Lower lobe of right lung (tissue), 2 donors: ENCODE results near the gene GARS1. TPM values are rescaled to one million over a fixed set of nuclear protein-coding genes. Genes with fewer than 3 reads are reported as not detected.

Source experiments
- ATAC-seq, 2 donors: fragments of 200-7000 bp; cut with Tn5 transposase; one replicate each; pipeline ENCODE4 v1.9.1; 2020 to 2022; ENCODE audit warnings: mild to moderate bottlenecking in 2 of 2, moderate library complexity in 2 of 2
- DNase-seq: peaks from one replicate; pipeline ENCODE4 v3.0.0-alpha.2; 2020
- H3K27ac ChIP-seq: fragments of 200-600 bp; one replicate; pipeline ENCODE4 v1.8.0; 2022
- H3K27me3 ChIP-seq: fragments of 200-600 bp; one replicate; pipeline ENCODE4 v1.8.0; 2022; ENCODE audit warnings: low read depth
- H3K36me3 ChIP-seq: fragments of 200-600 bp; one replicate; pipeline ENCODE4 v1.8.0; 2022; ENCODE audit warnings: mild to moderate bottlenecking
- H3K4me1 ChIP-seq: fragments of 200-600 bp; one replicate; pipeline ENCODE4 v1.8.0; 2022
- H3K4me3 ChIP-seq: fragments of 200-600 bp; one replicate; pipeline ENCODE4 v1.8.0; 2022; ENCODE audit warnings: mild to moderate bottlenecking
- H3K9me3 ChIP-seq: fragments of 200-600 bp; one replicate; pipeline ENCODE4 v1.8.0; 2022
- CTCF ChIP-seq: fragments of 200-600 bp; IDR thresholded peaks from one replicate; pipeline ENCODE4 v1.8.0; 2022; ENCODE audit warnings: antibody characterized with exemption, mild to moderate bottlenecking
- intact Hi-C: fragments of 100-400 bp; cut with DNase I; formaldehyde crosslinking; loops from one replicate; pipeline ENCODE4 v1.11.0; 2022
- total RNA-seq: library from RNA; stranded (reverse); fragmentation: NEBNext Ultra II Directional; extraction: Animal tissue kit (Norgen Biotek cat#: 25700); gene quantifications from one replicate; pipeline ENCODE4 v1.2.1, GENCODE V29; 2021
- donor health status: DM: no; HTN: yes; CAD: no; lungs with severe emphysema.

GARS1 gene
- total RNA-seq, 1 donor from 2014 or later, result 67.7 TPM

- no peak for ATAC-seq
- TF ChIP-seq CTCF, result no peak
- Histone ChIP-seq H3K9me3 (no peaks in the 10 kb centered on the region), H3K4me3 (no peak overlapping the region), H3K27me3 (no peaks in the 10 kb centered on the region), H3K27ac (no peak overlapping the region), H3K4me1 (no peaks in the 10 kb centered on the region), H3K36me3 (no peaks in the 10 kb centered on the region)
- intact Hi-C loops, result no loop called here
- no peak for DNase-seq
Observed at GRCh38 chr7:30654296-30655090, 59.8 kb downstream of the GARS1 start.

DNA sequence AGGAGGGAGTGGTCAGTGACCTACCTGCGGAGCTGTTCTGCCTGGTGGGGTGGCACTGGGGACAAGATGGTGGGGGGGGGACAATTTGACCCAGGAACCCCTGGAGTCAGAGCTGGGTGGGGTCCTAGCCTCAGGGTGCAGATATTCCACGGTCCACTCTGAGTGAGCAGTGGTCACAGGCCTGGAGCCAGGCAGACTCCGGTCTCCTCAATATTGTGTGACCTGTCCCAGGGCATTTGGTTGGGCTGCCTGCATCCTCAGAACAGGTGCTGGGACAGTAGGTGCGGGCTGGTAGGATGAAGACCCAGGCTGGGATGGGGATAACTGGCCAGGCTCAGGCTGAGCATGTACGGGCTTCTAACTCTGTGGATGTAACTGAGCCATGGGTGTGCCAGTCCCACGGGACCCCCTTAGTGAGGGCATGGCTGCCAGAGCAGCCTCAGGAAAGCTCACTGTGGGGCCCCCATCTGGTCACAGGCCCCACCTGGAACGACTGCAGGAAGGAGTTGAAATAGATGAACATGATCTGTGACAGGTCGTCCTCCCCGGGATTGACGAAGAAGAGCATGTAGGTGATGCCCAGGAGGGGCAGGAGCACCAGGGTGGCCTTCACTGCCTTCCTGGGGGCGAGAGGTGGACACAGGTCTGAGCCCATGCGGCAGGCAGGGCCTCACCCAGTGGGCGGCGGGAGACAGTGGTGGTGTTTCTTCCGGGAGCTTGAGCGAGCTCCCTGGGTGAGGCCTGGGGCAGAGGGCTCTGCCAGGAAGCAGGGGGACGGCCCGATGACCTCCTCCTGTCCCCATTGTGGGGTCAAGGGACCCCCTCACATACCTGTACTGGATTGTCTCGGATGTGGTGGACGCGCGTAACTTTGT is 60.7 kb downstream of the GARS1 start:
- no peak for DNase-seq
- Histone ChIP-seq H3K27ac (no peak overlapping the region), H3K4me3 (no peak overlapping the region), H3K27me3 (no peaks in the 10 kb centered on the region), H3K4me1 (no peaks in the 10 kb centered on the region), H3K36me3 (no peaks in the 10 kb centered on the region), H3K9me3 (no peaks in the 10 kb centered on the region)
- TF ChIP-seq CTCF, result no peak
- ATAC-seq, result no peak
- intact Hi-C loops, result no loop called here

GRCh38 chr7:30656006-30656957 is 61.6 kb downstream of the GARS1 start:
- TF ChIP-seq CTCF, result no peak
- H3K9me3 ChIP-seq, result no peaks in the 10 kb centered on the region
- no peak for DNase-seq
- H3K27me3 ChIP-seq, result no peaks in the 10 kb centered on the region
- intact Hi-C loops, result no loop called here
- ATAC-seq, result no peak
- H3K36me3 ChIP-seq, result no peaks in the 10 kb centered on the region
- H3K4me3 ChIP-seq, result no peak overlapping the region
- no peak overlapping the region for H3K27ac ChIP-seq
- H3K4me1 ChIP-seq, result no peaks in the 10 kb centered on the region

DNA sequence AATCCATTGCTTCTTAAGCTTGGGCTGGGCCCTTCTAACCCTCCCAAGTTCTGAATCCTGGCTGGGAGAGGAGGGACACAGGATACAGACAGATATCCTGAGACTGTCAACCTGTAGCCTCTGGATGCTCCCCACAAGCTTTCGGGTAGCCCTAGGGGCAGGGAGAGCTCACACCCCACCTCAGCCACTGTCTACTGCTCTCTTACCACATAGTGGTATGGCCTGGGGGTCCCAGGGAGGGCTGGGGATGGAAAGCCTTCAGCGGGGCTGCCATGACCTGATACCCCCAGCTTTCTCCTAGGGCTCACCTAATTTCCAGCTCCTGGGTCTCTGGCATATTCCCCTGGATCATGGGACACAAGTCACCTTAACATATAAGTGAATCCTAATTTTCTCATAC is 62.5 kb downstream of the GARS1 start:
- Histone ChIP-seq H3K27ac (no peak overlapping the region), H3K36me3 (no peaks in the 10 kb centered on the region), H3K4me1 (no peaks in the 10 kb centered on the region), H3K27me3 (no peaks in the 10 kb centered on the region), H3K4me3 (no peak overlapping the region), H3K9me3 (no peaks in the 10 kb centered on the region)
- intact Hi-C loops, result no loop called here
- TF ChIP-seq CTCF, result no peak
- no peak for ATAC-seq
- DNase-seq, result no peak

- Histone ChIP-seq H3K4me3 (no peak overlapping the region), H3K4me1 (no peaks in the 10 kb centered on the region), H3K36me3 (no peaks in the 10 kb centered on the region), H3K9me3 (no peaks in the 10 kb centered on the region), H3K27ac (no peak overlapping the region), H3K27me3 (no peaks in the 10 kb centered on the region)
- ATAC-seq (no peak), DNase-seq (no peak)
- TF ChIP-seq CTCF, result no peak
- intact Hi-C loops, result no loop called here
Observed at GRCh38 chr7:30658479-30659074, 63.9 kb downstream of the GARS1 start.
